ENCODE measurements around the gene IL1RL2.

DNA sequence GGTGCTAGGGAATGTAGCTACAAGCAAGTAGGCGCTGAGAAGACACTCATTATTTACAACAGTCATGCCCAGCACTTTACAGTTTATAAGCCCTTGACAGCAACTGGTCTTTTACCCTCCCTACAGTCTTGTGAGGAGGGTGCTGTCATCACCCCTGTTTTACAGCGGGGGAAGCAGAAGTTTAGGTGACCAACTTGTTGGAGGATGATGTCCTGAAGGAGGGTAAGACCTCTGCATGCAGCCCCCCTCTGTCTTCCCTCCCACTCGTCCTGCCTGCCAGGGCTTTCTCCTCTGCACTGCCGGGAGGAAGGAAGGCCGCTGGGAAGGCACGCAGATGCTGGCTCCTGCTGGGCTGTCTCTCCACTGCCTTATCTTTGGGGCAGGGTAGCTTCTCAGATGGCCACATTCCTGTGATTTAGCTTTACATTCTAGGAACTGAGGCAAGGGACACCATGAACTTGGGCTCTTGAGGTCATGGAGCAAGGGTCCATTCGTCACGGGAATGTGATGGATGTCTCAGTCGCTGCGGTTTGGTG, 43.3 kb upstream of the IL1RL2 start:
- TF ChIP-seq CTCF (IDR thresholded peaks at IDR 0.05 in 4 of 5, conservative IDR thresholded peaks at IDR 0.05 in 1 of 5) = no peak
- no peak for TF ChIP-seq POLR2A (IDR thresholded peaks at IDR 0.05)

All from gastrocnemius medialis (tissue), 4 donors.